Middle frontal gyrus (tissue), 1 donor: Measurements from ENCODE around the gene ERCC1.
"Not testable (repeated sequence)": the region's sequence is repeated elsewhere in the genome, so short reads cannot be mapped to it uniquely, and the experiment has no call there.

ENCODE experiments used
- DNase-seq: peaks from one replicate; pipeline ENCODE4 v3.0.0-alpha.2; 2015; ENCODE audit warnings: low spot score; ENCODE audit errors: extremely low spot score

Gene ERCC1

GRCh38 chr19:45455707-45456499, 32.2 kb upstream of the ERCC1 start:
- DNase-seq: no peak

GRCh38 chr19:45451850-45452387, 28.2 kb upstream of the ERCC1 start:
- DNase-seq: no peak

DNA sequence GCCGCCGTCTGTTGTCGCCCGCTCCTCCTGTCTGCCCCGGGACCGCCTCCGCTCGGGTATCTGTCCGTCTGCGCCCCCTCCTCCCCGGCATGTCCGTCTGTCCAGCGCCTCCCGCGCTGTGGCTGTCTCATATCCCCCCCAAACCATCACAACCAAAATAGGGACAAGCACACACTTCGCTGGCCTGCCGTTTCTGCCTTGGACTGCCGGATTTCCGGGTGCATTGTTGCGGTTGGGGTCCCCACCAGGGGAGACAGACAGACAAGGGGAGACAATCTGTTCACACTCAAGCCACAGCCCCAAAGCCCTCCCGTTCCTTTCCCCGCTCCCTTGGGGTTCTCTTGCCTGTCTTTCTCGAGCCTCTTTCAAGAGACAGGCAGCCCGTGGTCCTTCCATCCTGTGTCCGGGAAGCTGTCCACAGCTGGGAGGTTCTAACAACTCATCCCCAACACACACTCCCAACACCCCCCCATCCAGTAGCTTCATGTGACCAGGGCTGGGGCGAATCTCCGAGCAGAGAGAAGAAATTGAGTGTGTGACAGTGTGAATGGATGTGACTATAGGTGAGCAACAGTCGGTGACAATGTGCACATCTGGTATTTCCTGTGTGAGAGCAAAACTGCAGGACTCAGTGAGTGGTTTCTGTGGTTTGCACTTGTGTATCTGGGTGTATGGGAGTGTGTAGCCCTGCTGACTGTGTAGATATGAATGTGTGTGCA, 27.6 kb upstream of the ERCC1 start:
- DNase-seq: no peak

DNA sequence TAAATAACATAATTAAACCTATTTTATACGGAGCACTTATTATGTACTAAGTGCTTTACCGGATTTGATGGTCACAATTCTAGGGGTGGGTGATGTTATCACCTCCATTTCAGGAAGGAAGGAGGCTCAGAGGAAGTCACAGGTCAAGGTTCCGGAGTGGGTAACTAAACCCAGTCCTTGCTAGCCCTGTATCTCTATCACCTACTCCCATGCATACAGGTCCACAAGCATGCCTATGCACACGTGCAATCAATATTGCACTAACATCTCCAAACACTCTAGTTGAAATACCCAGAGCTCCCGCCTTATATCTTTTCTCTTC, 26.3 kb upstream of the ERCC1 start:
- no peak for DNase-seq

GRCh38 chr19:45448887-45449299, 25.2 kb upstream of the ERCC1 start:
- DNase-seq: no peak

- no peak for DNase-seq
These were observed 24.7 kb upstream of the ERCC1 start for GRCh38 chr19:45448425-45448756.

- DNase-seq: no peak
These were observed 23.2 kb upstream of the ERCC1 start for GRCh38 chr19:45446944-45447343.

DNA sequence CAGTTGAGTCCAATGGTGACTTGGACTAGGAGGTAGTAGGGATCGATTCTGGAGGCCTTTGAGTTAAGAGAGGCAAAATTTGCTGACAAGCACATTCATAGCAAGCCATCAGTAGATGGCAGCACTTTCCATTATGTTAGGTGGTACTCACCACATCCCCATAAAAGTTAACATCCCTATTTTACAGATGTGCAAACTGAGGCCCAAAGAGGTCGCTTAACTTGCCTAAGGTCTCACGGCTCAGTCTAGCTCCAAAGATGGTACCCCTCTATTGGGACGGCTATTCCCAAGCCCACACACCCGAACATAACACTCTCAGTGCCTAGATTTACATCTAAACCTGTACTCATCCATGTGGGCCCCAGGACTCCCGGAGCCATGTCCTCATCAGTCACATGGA, 22.6 kb upstream of the ERCC1 start:
- no peak for DNase-seq

- DNase-seq: no peak
These were observed 21.4 kb upstream of the ERCC1 start for GRCh38 chr19:45445139-45445538.

DNA sequence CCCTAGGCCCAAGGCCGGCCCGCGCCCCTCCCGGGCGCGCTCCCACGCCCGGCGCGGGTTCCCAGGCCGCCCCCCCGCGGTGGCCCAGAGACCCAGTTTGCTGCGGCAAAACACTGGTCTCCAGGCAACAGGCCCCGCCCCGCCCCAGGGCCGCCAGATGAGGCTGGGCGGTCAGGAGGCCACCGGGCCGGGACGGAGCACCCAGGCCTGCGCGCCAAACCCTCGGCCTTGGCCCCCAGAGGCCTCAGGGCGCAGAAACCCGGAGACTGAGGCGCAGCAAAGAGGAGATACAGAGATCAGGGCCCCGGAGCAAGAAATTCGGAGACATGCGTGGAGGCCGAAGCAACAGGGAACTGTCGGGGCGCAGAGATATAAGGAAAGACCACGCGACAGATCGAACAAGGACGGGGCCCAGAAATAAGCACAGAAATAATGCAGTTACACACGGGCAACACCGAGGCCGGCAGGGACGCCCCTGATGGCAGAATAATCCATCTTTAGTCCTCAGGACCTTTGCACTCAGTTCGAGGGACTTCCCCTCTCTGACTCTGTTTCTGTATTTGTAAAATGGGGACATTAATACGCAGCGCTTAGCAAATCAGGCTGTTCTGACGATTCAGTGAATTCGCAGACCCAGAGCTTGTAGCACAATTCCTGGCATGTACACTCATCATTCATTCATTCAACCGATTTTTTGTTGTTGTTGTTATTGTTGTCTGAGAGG, 20.8 kb upstream of the ERCC1 start:
- DNase-seq: peak; percentile 60

DNA sequence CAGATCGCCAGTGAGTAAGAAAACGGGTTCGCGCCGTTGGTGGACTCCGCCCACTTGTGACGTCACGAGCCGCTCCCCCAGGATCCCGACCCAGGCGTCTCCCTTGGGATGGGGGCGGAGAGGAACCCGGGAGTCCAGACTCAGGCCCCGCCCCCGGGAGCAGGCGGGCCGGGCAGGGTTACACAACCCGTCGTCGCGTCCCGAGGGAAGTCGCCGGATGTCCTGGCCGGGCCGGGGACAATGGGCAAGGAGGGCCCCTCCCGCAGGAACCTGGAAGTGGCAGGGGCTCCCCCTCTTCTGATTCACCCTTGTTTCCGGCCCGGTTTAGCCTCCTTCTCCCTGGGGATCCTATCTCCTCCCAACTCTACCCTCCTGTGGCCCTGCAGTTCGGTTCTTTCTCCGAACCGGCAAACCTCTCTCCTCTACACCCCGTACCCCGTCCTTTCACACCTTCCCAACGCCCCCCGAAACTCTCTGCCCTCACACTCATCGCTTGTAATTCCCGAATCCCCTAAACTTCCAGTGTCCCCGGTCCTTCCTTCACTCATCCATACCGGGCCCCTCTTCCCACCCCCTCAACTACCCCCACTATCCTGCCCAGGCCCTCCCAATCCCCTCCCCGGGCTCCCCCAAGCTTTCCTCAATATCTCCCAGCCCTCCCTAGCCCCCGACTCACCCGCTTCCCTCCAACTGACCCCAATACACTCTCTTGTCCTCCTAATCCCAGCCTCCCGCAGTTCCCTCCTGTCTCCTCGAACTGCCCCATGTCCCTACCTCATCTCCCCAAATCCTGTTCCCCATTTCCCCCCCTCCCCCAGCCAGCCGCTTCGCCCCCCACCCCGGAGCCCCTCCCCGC, 20.0 kb upstream of the ERCC1 start:
- no peak for DNase-seq

GRCh38 chr19:45442778-45443461, 19.2 kb upstream of the ERCC1 start:
- DNase-seq: no peak

DNA sequence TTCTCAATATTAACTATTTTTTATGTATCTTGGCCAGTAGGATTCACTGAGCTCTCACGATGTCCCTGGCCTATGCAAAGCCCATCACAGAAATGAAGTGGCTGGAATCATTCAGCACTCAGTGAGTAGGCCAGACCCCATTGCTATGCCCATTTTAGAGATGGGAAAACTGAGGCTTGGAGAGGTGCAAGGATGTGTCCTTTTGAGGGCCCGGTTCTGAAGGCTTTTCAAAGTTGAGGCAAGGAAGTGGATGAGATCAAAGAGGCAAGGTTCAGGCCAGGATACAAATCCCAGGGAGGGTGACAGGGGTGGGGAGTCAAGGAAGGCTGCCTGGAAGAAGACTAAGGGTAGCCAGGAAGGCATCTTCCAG, 18.7 kb upstream of the ERCC1 start:
- no peak for DNase-seq

DNA sequence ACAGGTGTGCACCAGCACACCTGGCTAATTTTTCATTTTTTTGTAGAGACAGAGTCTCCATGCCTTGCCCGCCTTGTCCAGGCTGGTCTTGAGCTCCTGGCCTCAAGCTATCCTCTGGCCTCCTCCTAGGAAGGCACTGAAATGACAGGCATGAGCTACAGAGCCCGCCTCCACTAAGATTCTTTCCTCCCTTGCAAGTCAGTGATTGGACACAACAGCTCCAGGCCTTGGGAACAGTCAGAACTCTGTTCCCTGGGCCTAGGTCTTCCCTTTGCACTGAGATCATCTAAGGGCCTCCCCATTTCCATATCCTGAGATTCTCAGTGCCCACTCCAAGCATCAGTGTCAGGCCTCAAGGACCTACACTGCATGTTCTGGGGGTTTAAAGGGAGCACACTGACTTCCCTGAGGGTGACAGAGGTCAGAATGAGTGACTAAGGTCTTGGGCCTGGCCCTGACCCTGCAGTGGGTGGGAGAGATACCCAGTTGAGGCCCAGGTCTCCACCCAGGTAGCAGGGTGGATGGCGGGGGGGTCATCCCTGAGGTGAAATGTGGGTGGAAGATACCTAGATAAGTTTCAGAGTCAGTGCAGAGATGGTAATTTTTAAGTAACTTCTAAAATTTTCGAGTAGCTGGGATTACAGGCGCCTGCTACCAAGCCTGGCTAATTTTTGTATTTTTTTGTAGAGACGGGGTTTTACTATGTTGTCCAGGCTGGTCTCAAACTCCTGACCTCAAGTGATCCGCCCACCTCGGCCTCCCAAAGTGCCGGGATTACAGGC, 17.3 kb upstream of the ERCC1 start:
- no peak for DNase-seq

GRCh38 chr19:45440259-45440638, 16.5 kb upstream of the ERCC1 start:
- DNase-seq: no peak

- peak; percentile 68 for DNase-seq
These were observed 16.0 kb upstream of the ERCC1 start for GRCh38 chr19:45439569-45440258.

- no peak for DNase-seq
These were observed 15.5 kb upstream of the ERCC1 start for GRCh38 chr19:45439190-45439568.

DNA sequence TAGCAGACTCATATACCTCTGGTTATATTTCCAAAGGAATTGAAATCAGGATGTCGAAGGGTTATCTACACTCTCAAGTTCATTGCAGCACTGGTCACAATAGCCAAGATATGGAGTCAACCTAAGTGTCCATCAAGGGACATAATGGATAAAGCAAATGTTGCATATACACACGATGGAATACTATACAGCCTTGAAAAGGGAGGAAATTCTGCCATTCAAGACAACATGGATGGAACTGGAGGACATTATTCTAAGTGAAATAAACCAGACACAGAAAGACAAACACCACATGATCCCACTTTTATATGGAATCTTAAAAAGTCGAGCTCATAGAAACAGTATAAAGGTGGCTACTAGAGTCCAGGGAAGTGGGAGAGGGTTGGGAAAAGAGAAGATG, 13.6 kb upstream of the ERCC1 start:
- DNase-seq: no peak

- DNase-seq: not testable (repeated sequence)
These were observed 8.8 kb upstream of the ERCC1 start for GRCh38 chr19:45432543-45432942.
